Medulla oblongata (tissue), 1 donor: Measurements from ENCODE around the gene PRKAR2A.
"Not testable (repeated sequence)": the region's sequence is repeated elsewhere in the genome, so short reads cannot be mapped to it uniquely, and the experiment has no call there.

Source experiments
- DNase-seq: peaks from one replicate; pipeline ENCODE4 v3.0.0-alpha.2; 2015; ENCODE audit errors: extremely low spot score

The PRKAR2A gene

GRCh38 chr3:48837163-48837562, 10.5 kb downstream of the PRKAR2A start:
- no peak for DNase-seq

GRCh38 chr3:48835650-48836366, 11.9 kb downstream of the PRKAR2A start:
- DNase-seq, result no peak

GRCh38 chr3:48832684-48833083, 15.0 kb downstream of the PRKAR2A start:
- no peak for DNase-seq

GRCh38 chr3:48830715-48831114, 17.0 kb downstream of the PRKAR2A start:
- DNase-seq, result no peak

GRCh38 chr3:48829525-48829924, 18.1 kb downstream of the PRKAR2A start:
- not testable (repeated sequence) for DNase-seq

- not testable (repeated sequence) for DNase-seq
These were observed 19.8 kb downstream of the PRKAR2A start for GRCh38 chr3:48827874-48828273.

GRCh38 chr3:48826451-48826850, 21.2 kb downstream of the PRKAR2A start:
- DNase-seq, result no peak

- peak; percentile 28 for DNase-seq
These were observed 26.9 kb downstream of the PRKAR2A start for GRCh38 chr3:48820612-48821324.

GRCh38 chr3:48819234-48820221, 28.1 kb downstream of the PRKAR2A start:
- DNase-seq, result no peak

GRCh38 chr3:48811524-48811923, 36.1 kb downstream of the PRKAR2A start:
- DNase-seq, result no peak

GRCh38 chr3:48804930-48805329, 42.7 kb downstream of the PRKAR2A start:
- no peak for DNase-seq

GRCh38 chr3:48800831-48801230, 46.8 kb downstream of the PRKAR2A start:
- DNase-seq, result not testable (repeated sequence)

- DNase-seq, result no peak
These were observed 48.7 kb downstream of the PRKAR2A start for GRCh38 chr3:48798998-48799397.

GRCh38 chr3:48797626-48798025, 50.0 kb downstream of the PRKAR2A start:
- DNase-seq, result no peak

GRCh38 chr3:48795997-48796732, 51.5 kb downstream of the PRKAR2A start:
- DNase-seq, result no peak

GRCh38 chr3:48793484-48793883, 54.2 kb downstream of the PRKAR2A start:
- not testable (repeated sequence) for DNase-seq

- no peak for DNase-seq
These were observed 58.0 kb downstream of the PRKAR2A start for GRCh38 chr3:48789665-48790064.

- DNase-seq, result no peak
These were observed 59.0 kb downstream of the PRKAR2A start for GRCh38 chr3:48788544-48789162.

- DNase-seq, result no peak
These were observed 63.1 kb downstream of the PRKAR2A start for GRCh38 chr3:48784426-48785120.

- no peak for DNase-seq
These were observed 64.4 kb downstream of the PRKAR2A start for GRCh38 chr3:48783304-48783703.
